HEK293 (cell line): Measurements from ENCODE around the gene SERINC1.

Source experiments
- CTCF ChIA-PET: fragments of 350-600 bp; formaldehyde crosslinking; extraction: SDS; loops from one replicate; lab custom pipeline; 2021; ENCODE audit warnings: antibody characterized with exemption; lab: Yijun Ruan, JAX
- POLR2A ChIA-PET: fragments of 300-600 bp; formaldehyde crosslinking; extraction: SDS; loops from one replicate; lab custom pipeline; 2020; ENCODE audit warnings: antibody characterized with exemption, inconsistent platforms; lab: Yijun Ruan, JAX
- H3K27ac ChIP-seq: fragments of 200-500 bp; sonication (Bioruptor generic); 2 replicates; pipeline ENCODE4 v1.5.1; 2014; ENCODE audit warnings: low read depth, low read length, control low read depth, inconsistent platforms; ENCODE audit errors: extremely low read depth
- H3K36me3 ChIP-seq, 2 experiments: fragments of 200-500 bp in 1 of 2; sonication (Bioruptor generic) in 1 of 2; 1 replicate in 1 of 2; 2 replicates in 1 of 2; pipeline ENCODE4 v1.5.1; 2014 to 2017; ENCODE audit warnings: inconsistent platforms in 2 of 2, low read length in 2 of 2; ENCODE audit not compliant: control insufficient read depth in 2 of 2, insufficient read depth in 1 of 2
- H3K4me1 ChIP-seq: fragments of 200-500 bp; sonication (Bioruptor generic); 2 replicates; pipeline ENCODE4 v1.5.1; 2014; ENCODE audit warnings: mild to moderate bottlenecking, low read length, inconsistent platforms; ENCODE audit not compliant: control insufficient read depth, insufficient read depth
- H3K4me3 ChIP-seq: 2 replicates; pipeline ENCODE4 v1.5.1; 2011; ENCODE audit warnings: low read depth, mild to moderate bottlenecking, control low read depth, low read length, moderate library complexity
- H3K9me3 ChIP-seq: fragments of 200-500 bp; sonication (Bioruptor generic); 2 replicates; pipeline ENCODE4 v1.5.1; 2014; ENCODE audit warnings: low read depth, low read length, inconsistent platforms; ENCODE audit not compliant: control insufficient read depth, insufficient read depth
- GLIS2 ChIP-seq: fragments of 450-650 bp; formaldehyde crosslinking; IDR thresholded peaks from 2 replicates; pipeline ENCODE4 v1.5.1; 2016; ENCODE audit warnings: missing biosample characterization, missing genetic modification characterization
- KLF10 ChIP-seq: fragments of 450-650 bp; IDR thresholded peaks from 2 replicates; pipeline ENCODE4 v1.5.1; 2018; ENCODE audit warnings: missing biosample characterization, mild to moderate bottlenecking, missing genetic modification characterization
- KLF16 ChIP-seq: fragments of 450-650 bp; formaldehyde crosslinking; IDR thresholded peaks from 2 replicates; pipeline ENCODE4 v1.5.1; 2017; ENCODE audit warnings: missing biosample characterization, missing genetic modification characterization
- MEIS1 ChIP-seq: sonication (generic); formaldehyde crosslinking; IDR thresholded peaks from 2 replicates; pipeline ENCODE4 v1.8.1; 2022; ENCODE audit warnings: missing genetic modification reagents, mild to moderate bottlenecking, borderline replicate concordance
- PATZ1 ChIP-seq: fragments of 450-650 bp; formaldehyde crosslinking; IDR thresholded peaks from 2 replicates; pipeline ENCODE4 v1.5.1; 2016; ENCODE audit warnings: missing biosample characterization, missing genetic modification characterization
- PRDM1 ChIP-seq: fragments of 450-650 bp; formaldehyde crosslinking; IDR thresholded peaks from 2 replicates; pipeline ENCODE4; 2016; ENCODE audit warnings: missing biosample characterization, missing genetic modification characterization
- PRDM2 ChIP-seq: fragments of 450-650 bp; formaldehyde crosslinking; IDR thresholded peaks from 2 replicates; pipeline ENCODE4 v1.5.1; 2016; ENCODE audit warnings: missing biosample characterization, missing genetic modification characterization, borderline replicate concordance
- SCRT1 ChIP-seq: fragments of 450-650 bp; formaldehyde crosslinking; IDR thresholded peaks from 2 replicates; pipeline ENCODE4 v1.5.1; 2016; ENCODE audit warnings: missing biosample characterization, missing genetic modification characterization, borderline replicate concordance
- SCRT2 ChIP-seq: fragments of 450-650 bp; formaldehyde crosslinking; IDR thresholded peaks from 2 replicates; pipeline ENCODE4 v1.5.1; 2016; ENCODE audit warnings: missing biosample characterization, missing genetic modification characterization
- ZBTB17 ChIP-seq: fragments of 450-650 bp; formaldehyde crosslinking; IDR thresholded peaks from 2 replicates; pipeline ENCODE4 v1.5.1; 2016; ENCODE audit warnings: missing biosample characterization, missing genetic modification characterization
- ZBTB8A ChIP-seq: fragments of 450-650 bp; formaldehyde crosslinking; IDR thresholded peaks from 2 replicates; pipeline ENCODE4 v1.5.1; 2016; ENCODE audit warnings: missing biosample characterization, missing genetic modification characterization
- ZIC2 ChIP-seq: fragments of 450-650 bp; formaldehyde crosslinking; IDR thresholded peaks from 2 replicates; pipeline ENCODE4 v1.5.1; 2016; ENCODE audit warnings: missing biosample characterization, missing genetic modification characterization
- ZNF10 ChIP-seq: fragments of 450-650 bp; formaldehyde crosslinking; IDR thresholded peaks from 2 replicates; pipeline ENCODE4 v1.5.1; 2017; ENCODE audit warnings: missing biosample characterization, missing genetic modification characterization
- ZNF350 ChIP-seq: fragments of 450-650 bp; formaldehyde crosslinking; IDR thresholded peaks from 2 replicates; pipeline ENCODE4 v1.5.0; 2017; ENCODE audit warnings: missing biosample characterization, mild to moderate bottlenecking, missing genetic modification characterization
- ZNF501 ChIP-seq: fragments of 450-650 bp; formaldehyde crosslinking; IDR thresholded peaks from 2 replicates; pipeline ENCODE4 v1.5.1; 2016; ENCODE audit warnings: missing biosample characterization, missing genetic modification characterization
- ZNF544 ChIP-seq: fragments of 450-650 bp; formaldehyde crosslinking; IDR thresholded peaks from 2 replicates; pipeline ENCODE4 v1.5.0; 2017; ENCODE audit warnings: missing biosample characterization, missing genetic modification characterization
- ZNF660 ChIP-seq: fragments of 450-650 bp; IDR thresholded peaks from 2 replicates; pipeline ENCODE4 v1.5.1; 2018; ENCODE audit warnings: missing biosample characterization, mild to moderate bottlenecking, missing genetic modification characterization
- ZNF664 ChIP-seq: fragments of 450-650 bp; formaldehyde crosslinking; IDR thresholded peaks from 2 replicates; pipeline ENCODE4 v1.5.1; 2016; ENCODE audit warnings: missing biosample characterization, missing genetic modification characterization
- ZNF701 ChIP-seq: fragments of 450-650 bp; formaldehyde crosslinking; IDR thresholded peaks from 2 replicates; pipeline ENCODE4 v1.5.1; 2016; ENCODE audit warnings: missing biosample characterization, missing genetic modification characterization
- ZNF76 ChIP-seq: fragments of 450-650 bp; formaldehyde crosslinking; IDR thresholded peaks from 2 replicates; pipeline ENCODE4; 2016; ENCODE audit warnings: low read depth, missing biosample characterization, missing genetic modification characterization, borderline replicate concordance
- ZSCAN4 ChIP-seq: fragments of 450-650 bp; formaldehyde crosslinking; IDR thresholded peaks from 2 replicates; pipeline ENCODE4 v1.5.1; 2017; ENCODE audit warnings: missing biosample characterization, missing genetic modification characterization

Gene SERINC1

GRCh38 chr6:122400462-122401089 is 71.0 kb downstream of the SERINC1 start:
- peaks cover 0 to 2% of the 10 kb centered on the region in 2 experiments; a peak in 2 of 3 replicates for H3K36me3 ChIP-seq
- H3K9me3 ChIP-seq = no peaks in the 10 kb centered on the region
- H3K27ac ChIP-seq = no peak overlapping the region
- H3K4me3 ChIP-seq = peak overlapping the region; percentile 80
- POLR2A ChIA-PET = no interaction called here
- CTCF ChIA-PET = interaction anchor here (1.1 kb wide), 1 partner anchor 970 kb away, joined by 3 read pairs; no protein-coding TSS in a partner anchor
- TF ChIP-seq ZNF660 = no peak
- TF ChIP-seq PRDM1 (tag by site-specific recombination) = peak; percentile 71
- no peak for TF ChIP-seq ZNF544 (tag by site-specific recombination)
- TF ChIP-seq ZNF664 (tag by site-specific recombination) = peak; percentile 76
- no peak for TF ChIP-seq ZNF10 (tag by site-specific recombination)
- TF ChIP-seq PATZ1 (tag by site-specific recombination) = no peak
- TF ChIP-seq SCRT2 (tag by site-specific recombination) = peak; percentile 22; the same call in 1 of the 2 replicates
- TF ChIP-seq SCRT1 (tag by site-specific recombination) = 0 out of 2 replicates have a peak, but pooled peaks have one; percentile 26
- peaks cover 26% of the 10 kb centered on the region for H3K4me1 ChIP-seq

GRCh38 chr6:122400121-122400450 is 71.5 kb downstream of the SERINC1 start:
- H3K4me1 ChIP-seq = peaks cover 26% of the 10 kb centered on the region
- TF ChIP-seq ZNF701 (no peak), MEIS1 (CRISPR knock-in tag) (0 out of 2 replicates have a peak, but pooled peaks have one; percentile 37), ZBTB8A (tag by site-specific recombination) (no peak), KLF16 (tag by site-specific recombination) (0 out of 2 replicates have a peak, but pooled peaks have one; percentile 11), GLIS2 (0 out of 2 replicates have a peak, but pooled peaks have one; percentile 4), ZSCAN4 (tag by site-specific recombination) (no peak)
- TF ChIP-seq, all 188 proteins: peak for 3
- Histone ChIP-seq H3K9me3 (no peaks in the 10 kb centered on the region), H3K27ac (peak overlapping the region; percentile 96), H3K36me3 (no peaks in the 10 kb centered on the region; a peak in 1 of 3 replicates), H3K4me3 (peak overlapping the region; percentile 80)
- CTCF ChIA-PET = no interaction called here
- POLR2A ChIA-PET = interaction anchor here (1.0 to 1.5 kb wide), 5 partner anchors 8 to 210 kb away, joined by 4 to 10 read pairs (median 6); partner anchors contain the start of genes PKIB and SERINC1

GRCh38 chr6:122399348-122400120 is 72.1 kb downstream of the SERINC1 start, which contains the start of gene HSF2:
Gene HSF2 (plus strand): TSS chr6:122399652. CDS start chr6:122399738, 86 bp downstream.
- no peaks in the 10 kb centered on the region for H3K9me3 ChIP-seq
- H3K36me3 ChIP-seq = no peaks in the 10 kb centered on the region; a peak in 1 of 3 replicates
- H3K27ac ChIP-seq = peak within 1 kb of the TSS; percentile 96
- POLR2A ChIA-PET = interaction anchor here (0.6 to 1.5 kb wide), 7 partner anchors 9 to 734 kb away, joined by 3 to 10 read pairs (median 4); partner anchors contain the start of genes PKIB and SERINC1
- peak within 1 kb of the TSS; percentile 80 for H3K4me3 ChIP-seq
- peaks cover 23% of the 10 kb centered on the region for H3K4me1 ChIP-seq
- CTCF ChIA-PET = interaction anchor here (0.6 to 1.1 kb wide), 3 partner anchors 16 to 78 kb away, joined by 3 to 4 read pairs (median 3); no protein-coding TSS in a partner anchor
- TF ChIP-seq PRDM2 (tag by site-specific recombination) (no peak), ZNF501 (tag by site-specific recombination) (no peak), ZIC2 (tag by site-specific recombination) (no peak), ZBTB17 (peak; percentile 40), KLF10 (tag by site-specific recombination) (peak; percentile 84; the same call in 1 of the 2 replicates), ZNF76 (no peak; the same call in 1 of the 2 replicates), ZNF350 (tag by site-specific recombination) (peak; percentile 30; the same call in 1 of the 2 replicates)
